GM21515 (cell line): Measurements from ENCODE around the gene MSL1.
"Not testable (repeated sequence)": the region's sequence is repeated elsewhere in the genome, so short reads cannot be mapped to it uniquely, and the experiment has no call there.

Experiments used
- ATAC-seq: cut with Tn5 transposase; IDR thresholded peaks from one replicate; pipeline ENCODE4 v1.9.1; 2021; ENCODE audit not compliant: unreplicated experiment

Gene MSL1

DNA sequence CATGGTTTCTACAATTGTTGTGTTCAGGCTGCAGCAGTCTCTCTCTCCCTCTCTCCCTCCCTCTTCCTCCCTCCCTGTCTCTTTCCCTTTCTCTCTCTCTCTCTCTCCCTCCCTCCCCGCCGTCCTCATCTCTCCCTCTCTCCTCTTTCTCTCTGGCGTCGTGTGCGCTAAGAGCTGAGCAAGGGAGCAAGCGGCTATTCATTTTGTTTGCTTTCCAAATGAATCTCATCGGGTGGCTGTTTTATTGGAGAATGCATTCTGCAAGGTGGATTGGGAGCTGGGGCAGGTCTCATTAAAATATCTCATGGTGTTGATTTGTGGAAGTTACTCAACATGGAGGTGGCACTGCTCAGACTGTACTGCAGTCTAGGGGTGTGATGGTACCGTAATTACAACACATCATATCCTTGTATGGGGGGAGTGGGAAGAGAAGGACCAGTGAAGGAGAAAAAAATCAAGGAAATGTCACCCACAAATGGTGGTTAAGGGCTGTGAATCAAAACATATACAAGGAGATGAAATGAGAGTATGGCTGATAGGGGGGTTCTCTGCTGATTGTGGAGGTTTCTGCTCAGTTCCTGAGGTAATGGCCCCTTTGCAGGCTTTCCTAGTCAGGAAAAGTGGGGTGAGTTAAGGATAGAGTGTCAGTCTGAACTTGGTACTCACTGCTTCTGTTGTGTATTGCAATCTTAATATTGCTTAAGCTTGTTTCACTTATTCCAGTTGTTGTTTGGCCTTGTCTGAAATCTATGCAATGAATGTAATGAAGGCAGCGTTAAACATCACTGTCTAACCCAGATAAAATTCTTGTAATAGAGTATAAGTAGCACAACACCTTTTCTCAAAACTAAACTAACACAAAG is 2.7 kb downstream of the MSL1 start:
- ATAC-seq = no peak

DNA sequence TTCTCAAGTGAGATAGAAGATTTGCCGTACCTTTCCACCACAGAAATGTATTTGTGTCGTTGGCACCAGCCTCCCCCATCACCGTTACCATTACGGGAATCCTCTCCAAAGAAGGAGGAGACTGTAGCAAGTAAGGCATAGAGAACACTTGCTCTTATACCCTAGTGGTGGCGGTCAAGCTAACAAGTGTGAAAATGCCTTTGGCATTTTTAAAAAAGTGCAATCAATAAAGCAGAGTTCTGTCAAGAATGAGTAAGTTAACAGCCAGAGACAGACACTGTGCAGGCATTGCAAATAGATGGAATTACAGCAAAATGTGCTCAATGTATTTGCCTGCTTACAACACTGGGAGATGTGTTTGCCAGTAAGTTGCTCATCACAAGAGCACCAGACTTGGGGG is 7.7 kb downstream of the MSL1 start:
- no peak for ATAC-seq

DNA sequence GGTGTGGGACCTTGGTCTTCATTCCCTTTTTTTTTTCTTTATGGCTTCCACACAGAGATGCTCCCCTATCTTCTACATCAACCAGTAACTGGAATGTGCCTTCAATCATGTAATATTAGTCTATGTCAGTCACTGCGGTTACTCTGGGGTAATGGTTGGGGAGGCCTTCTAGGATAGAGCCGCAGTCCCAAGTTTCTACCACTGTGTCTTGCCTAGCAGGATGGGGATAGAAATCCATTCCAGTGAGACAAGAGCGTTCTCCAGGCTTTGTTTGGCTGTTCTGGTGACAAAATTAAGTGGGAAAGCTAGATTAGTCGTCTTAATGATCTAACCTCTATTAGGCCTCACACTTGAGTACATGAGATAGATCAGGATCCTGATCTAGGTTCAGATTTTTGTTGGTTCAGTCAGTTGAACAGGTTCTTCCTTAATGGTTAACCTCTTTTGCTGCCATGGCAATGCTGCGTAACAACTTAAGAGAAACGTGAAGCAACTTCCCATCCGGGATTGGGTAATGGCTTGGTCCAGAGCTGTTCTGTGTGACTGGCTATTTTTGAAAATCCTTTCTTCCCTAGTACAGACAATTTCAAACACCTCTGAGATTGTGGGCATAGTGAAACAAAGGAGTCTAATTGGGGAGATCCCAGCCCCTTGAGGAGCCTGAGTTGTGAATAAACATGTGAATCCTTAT is 8.7 kb downstream of the MSL1 start:
- no peak for ATAC-seq

DNA sequence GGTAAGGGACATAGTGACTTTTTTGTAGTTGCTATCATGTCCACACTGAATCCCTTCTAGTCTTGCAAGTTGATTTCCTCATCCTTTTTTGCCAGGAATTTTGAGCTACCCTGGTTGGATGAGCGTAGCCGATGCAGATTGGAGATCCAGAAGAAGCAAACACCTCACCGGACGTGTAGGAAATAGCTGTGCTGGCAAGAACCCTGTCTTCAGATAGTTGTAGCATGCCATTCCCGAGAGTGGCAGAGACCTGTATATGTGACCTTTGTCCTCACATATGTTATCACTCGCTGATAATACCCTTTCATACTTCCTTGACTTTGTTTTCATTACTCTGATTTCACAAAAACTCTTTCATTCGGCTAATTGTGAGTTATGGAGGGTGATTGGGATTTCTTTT is 12.4 kb downstream of the MSL1 start:
- ATAC-seq = no peak

DNA sequence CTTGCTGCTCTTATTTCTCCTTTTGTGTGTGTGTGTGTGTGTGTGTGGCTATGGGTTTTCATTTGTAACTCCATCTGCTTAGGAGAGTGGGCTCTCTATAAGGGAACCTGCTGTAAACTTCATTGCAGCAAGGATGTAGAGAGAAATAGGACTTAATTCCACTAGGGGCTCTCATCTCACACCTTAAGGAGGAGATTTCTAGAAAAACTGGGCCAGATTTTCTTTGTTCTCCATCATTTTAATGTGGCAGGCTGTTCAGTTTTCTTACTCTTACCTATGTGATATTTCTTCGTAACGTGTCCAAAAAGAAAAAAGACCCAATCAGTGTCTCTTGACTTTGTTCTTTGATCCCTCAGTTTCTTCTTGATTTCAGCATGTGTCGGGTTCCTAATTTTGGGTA is 14.0 kb downstream of the MSL1 start:
- no peak for ATAC-seq

DNA sequence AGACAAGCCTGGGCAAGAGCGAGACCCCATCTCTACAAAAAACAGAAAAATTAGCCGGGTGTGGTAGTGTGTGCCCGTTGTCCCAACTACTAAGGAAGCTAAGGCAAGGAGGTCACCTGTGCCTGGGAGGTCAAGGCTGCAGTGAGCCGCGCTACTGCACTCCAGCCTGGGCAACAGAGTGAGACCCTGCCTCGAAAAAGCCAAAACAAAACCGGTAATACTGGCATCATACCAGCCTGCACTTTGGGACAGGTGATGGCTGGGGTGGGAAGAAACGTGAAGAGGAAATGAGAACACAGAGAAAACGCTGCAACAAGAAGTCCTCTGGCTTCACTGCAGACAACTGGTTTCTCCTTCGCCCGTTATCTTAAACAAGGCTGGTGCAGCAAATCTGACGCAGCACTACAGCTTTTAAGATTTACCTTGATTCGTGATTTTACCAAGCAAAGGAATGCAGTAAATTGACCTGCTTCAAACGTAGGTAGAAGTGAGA is 17.8 kb downstream of the MSL1 start:
- peak; percentile 25 for ATAC-seq

DNA sequence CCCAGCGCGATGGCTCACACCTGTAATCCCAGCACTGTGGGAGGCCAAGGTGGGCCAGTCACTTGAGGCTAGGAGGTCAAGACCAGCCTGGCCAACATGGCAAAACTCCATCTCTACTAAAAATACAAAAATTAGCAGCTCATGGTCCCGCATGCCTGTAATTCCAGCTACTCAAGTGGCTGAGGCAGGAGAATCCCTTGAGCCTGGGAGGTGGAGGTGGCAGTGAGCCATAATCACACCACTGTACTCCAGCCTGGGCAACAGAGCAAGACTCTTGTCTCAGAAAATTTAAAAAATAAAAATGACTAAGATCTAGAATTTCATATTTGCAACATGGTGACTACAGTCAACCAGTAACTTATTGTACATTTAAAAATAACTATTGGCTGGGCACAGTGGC is 21.4 kb downstream of the MSL1 start:
- not testable (repeated sequence) for ATAC-seq

DNA sequence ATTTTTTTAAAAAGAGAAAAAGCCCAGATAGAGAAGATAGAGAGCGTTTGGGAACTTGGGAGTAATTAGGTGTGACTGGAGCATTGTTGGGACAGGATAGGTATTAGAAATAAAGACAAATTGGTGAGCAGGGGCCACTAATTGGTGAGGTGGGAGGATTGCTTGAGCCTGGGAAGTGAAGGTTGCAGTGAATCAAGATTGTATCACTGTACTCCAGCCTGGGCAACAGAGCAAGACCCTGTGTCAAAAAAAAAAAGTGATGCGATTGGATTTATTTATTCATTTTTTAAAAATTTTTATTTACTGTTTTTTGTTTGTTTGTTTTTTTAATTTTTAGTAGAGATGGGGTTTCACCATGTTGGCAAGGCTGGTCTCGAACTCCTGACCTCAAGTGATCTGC is 23.7 kb downstream of the MSL1 start:
- no peak for ATAC-seq

DNA sequence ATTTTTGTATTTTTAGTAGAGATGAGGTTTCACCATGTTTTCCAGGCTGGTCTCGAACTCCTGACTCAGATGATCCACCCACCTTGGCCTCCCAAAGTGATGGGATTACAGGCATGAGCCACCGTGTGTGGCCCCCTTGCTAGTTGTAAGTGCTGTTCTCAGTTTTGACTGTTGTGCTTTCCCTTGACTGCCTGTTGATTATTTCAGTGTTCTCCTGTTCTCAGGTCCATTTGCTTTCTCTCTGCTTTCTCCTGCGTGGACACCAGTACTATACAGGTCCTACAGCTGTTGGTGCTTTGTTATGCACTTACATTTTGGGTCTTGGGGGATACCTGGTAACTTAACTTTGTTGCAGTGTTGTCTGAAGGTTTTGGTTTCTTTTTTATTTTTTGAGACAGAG is 26.8 kb downstream of the MSL1 start:
- no peak for ATAC-seq

DNA sequence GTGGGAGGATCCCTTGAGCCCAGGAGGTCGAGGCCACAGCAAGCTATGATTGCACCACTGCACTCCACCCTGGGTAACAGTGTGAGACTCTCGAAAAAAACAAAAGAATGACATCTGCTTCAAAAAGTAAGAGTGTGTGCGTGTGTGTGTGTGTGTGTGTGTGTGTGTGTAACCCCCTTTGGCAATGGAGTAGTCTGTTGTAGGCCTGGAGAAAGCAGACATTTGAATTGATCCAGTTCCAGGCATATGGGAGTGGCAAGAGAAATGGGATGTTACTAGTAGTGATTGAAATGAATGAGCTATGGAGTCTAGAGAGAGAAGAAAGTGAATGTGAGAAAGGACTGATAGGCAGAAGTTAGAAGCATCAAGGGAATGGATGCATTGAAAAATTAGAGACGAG is 28.5 kb downstream of the MSL1 start:
- ATAC-seq = no peak

DNA sequence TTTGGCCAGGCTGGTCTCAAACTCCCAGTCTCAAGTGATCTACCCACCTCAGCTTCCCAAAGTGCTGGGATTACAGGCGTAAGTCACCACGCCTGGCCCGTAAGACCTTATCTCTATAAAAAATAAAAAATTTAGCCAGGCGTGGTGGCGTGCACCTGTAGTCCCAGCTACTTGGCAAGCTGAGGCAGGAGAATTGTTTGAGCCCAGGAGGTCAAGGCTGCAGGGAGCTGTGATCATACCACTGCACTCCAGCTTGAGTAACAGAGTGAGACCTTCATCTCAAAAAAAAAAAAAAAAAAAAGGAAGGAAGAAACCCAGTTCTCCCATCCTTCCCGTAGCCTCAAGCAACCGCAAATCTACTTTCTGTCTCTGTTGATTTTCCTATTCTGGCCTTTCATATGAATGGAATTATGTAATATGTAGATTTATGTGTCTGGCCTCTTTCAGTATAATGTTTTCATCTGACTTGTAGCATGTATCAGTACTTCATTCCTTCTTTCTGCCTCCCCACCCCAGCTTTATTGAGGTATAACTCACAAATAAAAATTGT is 29.7 kb downstream of the MSL1 start:
- ATAC-seq = no peak

DNA sequence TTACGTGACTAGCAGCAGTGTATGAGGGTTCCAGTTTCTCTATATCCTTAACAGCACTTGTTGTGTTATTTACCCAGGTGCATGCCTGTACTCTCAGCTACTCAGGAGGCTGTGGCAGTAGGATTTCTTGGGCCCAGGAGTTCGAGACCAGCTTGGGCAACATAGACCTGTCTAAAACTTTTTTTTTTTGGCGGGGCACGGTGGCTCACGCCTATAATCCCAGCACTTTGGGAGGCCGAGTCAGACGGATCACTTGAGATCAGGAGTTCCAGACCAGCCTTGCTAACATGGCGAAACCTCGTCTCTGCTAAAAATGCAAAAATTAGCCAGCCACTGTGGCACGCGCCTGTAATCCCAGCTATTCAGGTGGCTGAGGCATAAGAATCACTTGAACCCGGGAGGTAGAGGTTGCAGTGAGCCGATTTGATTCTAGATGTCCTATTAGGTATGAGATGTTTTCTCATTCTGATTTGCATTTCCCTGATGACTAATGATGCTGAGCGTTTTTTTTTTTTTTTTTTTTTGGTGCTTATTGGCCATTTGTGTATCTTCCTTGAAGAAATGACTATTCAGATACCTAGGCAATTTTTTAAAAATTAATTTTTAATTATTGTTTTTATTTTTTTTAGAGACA is 31.9 kb downstream of the MSL1 start:
- ATAC-seq = no peak

DNA sequence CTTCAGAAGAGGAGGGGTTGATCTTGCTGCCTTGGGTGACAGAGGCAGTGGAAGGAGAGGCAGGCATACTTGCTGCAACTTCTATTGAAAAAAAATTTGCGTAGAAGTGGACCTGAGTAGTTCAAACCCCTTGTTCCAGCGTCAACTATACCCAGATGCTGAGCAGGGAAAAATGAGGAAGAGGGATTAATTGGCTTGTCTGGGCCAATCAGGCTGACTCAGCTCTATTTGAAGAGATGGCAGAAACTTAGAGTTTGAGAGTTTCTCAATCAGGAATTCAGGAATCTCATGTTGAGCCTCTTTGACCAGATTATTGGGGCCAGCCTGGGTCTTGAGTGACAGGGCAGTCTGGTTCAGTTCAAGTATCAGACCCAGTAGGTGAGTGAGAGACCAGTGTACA is 36.2 kb downstream of the MSL1 start:
- no peak for ATAC-seq

DNA sequence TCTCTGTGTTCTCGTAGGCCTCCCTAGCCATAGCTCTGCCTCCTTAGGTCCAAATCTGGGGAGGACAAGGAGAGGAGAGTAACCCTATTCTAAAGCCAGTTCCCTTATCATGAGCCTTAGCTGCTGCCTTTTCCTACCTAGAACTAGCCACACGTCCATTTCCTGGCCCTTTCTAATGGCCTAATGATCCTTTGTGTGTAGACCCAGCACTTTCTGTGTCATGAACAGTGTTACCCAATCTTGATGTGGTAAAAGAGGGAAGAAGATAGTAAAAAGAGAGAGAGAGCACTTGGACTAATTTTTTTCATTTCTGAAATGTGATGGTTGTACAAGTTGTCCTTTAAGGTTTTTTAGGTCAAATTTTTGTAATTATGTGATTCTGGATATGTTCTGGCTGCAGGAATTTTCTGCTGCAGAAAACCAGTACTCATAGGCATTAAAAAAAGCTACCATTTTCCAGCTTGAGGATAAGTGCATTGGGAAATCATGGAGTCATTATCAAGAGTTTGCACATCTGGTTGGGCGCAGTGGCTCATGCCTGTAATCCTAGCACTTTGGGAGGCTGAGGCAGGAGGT is 36.8 kb downstream of the MSL1 start:
- no peak for ATAC-seq

DNA sequence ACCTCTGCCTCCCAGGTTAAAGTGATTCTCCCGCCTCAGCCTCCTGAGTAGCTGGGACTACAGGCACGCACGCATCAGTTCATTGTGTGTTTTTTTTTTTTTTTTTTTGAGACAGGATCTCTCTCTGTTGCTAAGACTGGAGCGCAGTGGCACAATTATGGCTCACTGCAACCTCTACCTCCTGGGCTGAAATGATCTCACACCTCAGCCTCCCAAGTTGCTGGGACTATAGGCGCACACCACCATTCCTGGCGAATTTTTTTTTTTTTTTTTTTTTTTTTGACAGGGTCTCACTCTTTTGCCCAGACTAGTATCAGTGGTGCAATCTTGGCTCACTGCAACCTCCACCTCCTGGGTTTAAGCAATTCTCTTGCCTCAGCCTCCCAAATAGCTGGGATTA is 37.7 kb downstream of the MSL1 start:
- ATAC-seq = no peak

DNA sequence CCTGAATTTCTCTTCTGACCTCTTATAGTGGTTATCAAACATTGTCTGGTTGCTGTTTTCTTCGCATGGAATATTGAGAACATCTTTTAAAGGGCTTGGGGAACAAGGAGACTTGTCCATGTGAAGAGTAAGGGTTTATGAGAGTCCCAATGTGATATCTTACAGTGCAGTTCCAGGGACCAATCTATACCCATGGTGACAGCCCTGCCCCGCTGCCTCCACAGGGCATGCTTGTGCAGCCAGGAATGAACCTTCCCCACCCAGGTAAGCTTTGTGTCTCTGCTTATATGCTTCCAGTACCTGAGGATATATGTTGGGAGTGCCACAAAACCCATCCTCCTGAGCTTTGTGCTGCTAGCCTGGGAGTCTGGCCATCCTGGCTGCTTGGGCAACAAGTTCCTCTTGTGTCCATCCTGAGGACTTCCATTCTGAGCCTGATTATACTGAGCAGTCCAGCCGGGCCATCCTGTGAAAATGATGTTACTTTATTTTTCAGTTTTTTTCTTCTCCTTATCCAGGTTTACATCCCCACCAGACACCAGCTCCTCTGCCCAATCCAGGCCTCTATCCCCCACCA is 46.0 kb downstream of the MSL1 start:
- no peak for ATAC-seq

DNA sequence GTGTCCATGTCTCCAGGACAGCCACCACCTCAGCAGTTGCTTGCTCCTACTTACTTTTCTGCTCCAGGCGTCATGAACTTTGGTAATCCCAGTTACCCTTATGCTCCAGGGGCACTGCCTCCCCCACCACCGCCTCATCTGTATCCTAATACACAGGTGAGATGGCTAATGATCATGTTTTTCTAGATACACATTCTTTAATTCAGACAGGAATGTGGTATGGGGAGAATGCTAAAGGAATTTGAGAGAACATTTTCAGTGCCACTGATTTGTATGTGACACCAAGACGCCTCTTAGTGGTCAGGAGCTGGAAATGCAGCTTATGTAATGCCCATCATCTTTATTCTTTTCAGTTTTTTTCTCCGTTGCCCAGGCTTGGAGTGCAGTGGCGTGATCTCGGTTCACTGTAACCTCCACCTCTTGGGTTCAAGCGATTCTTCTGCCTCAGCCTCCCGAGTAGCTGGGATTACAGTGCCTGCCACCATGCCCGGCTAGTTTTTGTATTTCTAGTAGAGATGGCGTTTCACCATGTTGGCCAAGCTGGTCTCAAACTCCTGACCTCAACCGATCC is 46.6 kb downstream of the MSL1 start:
- no peak for ATAC-seq

DNA sequence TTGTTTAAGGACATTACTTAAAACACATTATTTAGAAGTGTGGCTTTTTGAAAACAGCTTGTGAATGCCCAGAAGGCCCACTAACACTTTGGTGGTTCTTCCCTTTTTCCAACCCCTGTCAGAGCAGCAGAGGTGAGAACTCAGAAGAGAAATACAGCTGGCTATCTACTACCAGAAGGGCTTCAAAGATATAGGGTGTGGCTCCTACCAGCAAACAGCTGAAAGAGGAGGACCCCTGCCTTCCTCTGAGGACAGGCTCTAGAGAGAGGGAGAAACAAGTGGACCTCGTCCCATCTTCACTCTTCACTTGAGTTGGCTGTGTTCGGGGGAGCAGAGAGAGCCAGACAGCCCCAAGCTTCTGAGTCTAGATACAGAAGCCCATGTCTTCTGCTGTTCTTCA is 48.6 kb downstream of the MSL1 start:
- no peak for ATAC-seq

DNA sequence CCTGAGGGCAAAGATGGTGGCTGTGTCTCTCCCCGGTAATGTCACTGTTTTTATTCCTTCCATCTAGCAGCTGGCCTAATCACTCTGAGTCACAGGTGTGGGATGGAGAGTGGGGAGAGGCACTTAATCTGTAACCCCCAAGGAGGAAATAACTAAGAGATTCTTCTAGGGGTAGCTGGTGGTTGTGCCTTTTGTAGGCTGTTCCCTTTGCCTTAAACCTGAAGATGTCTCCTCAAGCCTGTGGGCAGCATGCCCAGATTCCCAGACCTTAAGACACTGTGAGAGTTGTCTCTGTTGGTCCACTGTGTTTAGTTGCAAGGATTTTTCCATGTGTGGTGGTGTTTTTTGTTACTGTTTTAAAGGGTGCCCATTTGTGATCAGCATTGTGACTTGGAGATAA is 50.0 kb downstream of the MSL1 start:
- no peak for ATAC-seq

DNA sequence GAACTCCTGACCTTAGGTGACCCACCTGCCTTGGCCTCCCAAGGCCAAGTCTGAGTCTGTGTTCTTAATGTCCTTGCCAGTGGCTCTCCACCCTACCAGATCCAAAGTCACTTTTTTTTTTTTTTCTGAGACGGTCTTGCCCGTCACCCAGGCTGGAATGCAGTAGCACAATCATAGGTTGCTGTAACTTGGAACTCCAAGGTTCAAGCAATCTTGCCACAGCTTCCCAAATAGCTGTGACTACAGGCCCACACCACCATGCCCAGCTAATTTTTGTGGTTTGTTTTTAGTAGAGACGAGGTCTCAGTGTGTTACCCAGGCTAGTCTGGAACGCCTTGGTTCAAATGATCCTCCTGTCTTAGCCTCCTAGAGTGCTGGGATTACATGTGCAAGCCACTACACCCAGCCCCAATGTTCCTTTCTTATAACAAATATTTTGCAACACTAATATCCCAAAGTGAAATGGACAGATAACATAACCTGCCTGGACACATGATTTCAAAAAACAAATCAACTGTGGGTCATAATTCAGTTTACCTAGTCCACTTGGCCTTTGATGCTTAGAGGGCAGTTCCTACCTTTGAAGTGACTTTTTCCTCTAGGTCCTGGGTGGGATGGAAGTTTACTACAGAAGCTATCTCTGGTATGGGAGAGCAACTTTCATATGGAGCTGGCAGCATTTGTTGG is 51.5 kb downstream of the MSL1 start:
- ATAC-seq = no peak
